NCI-H2227 treated with DMSO at 0.1 percent for 48 hours (cell line): ENCODE data around the gene RNF217.
"Not testable (repeated sequence)": the region's sequence is repeated elsewhere in the genome, so short reads cannot be mapped to it uniquely, and the experiment has no call there.

Experiments
- DNase-seq: peaks from one replicate; lab custom pipeline; 2025; lab: John Stamatoyannopoulos, UW

The RNF217 gene

GRCh38 chr6:125019281-125019680 is 57.0 kb downstream of the RNF217 start:
- DNase-seq = no peak

DNA sequence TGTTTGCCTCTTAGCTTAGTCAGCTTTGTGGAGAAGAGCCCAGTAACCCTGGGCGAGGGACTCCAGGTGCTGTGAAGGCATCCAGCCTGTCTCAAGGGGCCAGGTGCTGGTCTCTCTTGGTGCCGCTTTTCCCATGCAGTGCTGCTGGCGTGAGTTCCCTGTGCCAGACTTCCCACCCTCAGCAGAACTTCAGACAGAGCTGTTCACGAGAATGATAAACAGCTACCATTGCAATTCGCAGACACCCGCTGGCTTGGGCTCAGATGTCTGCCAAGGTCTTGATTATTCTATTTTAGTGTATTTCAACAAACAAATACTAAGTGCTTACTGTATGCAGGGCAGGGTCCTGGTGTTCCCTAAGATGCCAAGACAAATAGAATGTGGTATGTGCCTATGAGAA is 57.7 kb downstream of the RNF217 start:
- no peak for DNase-seq

DNA sequence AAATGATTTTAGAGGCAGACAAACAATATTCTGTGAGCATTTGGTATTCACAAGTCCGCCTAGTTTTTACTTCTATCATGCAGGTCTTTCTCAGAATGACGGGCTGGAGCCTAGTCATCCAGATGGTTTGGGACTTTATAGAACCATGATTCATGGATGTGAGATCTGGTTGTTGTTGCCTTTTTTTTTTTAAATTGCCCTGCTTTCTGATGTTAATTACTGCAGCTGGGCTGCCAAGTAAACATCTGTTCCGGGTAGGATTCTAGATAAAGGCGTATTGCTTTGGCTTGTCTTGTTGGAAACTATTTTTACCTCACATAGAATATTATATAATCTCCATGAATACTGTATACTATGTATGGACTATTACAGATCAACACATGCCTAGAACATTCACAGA is 58.1 kb downstream of the RNF217 start:
- no peak for DNase-seq

- no peak for DNase-seq
Observed at GRCh38 chr6:125022391-125022989, 60.3 kb downstream of the RNF217 start.

DNA sequence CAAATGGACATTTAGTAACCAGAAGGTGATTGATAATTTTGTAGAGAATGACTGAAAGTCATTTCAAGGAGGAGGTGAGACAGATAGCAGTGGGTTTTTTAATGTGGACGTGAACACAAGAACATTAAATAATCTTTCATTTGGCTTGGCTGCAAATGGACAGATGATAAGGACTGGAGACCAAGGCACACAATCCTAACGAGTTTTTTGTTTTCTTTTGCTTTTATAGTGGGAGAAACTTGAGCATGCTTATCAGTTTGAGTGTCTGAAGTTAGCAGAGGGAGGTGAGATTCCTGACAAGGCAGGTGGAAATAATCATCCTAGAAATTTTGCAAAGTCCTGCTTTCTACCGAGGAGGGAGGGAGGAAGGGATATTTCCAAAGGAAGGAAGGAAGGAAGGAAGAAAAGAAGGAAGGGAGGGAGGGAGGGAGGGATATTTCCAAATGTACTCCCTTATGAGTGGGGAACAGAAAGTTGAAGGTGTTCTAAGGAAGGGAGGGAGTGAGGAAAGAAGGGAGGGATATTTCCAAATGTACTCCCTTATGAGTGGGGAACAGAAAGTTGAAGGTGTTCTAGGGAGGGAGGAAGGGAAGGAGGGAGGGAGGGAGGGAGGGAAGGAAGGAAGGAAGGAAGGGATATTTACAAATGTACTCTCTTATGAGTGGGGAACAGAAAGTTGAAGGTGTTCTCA is 63.1 kb downstream of the RNF217 start:
- DNase-seq = no peak

- DNase-seq = no peak
Observed at GRCh38 chr6:125027287-125027686, 65.0 kb downstream of the RNF217 start.

DNA sequence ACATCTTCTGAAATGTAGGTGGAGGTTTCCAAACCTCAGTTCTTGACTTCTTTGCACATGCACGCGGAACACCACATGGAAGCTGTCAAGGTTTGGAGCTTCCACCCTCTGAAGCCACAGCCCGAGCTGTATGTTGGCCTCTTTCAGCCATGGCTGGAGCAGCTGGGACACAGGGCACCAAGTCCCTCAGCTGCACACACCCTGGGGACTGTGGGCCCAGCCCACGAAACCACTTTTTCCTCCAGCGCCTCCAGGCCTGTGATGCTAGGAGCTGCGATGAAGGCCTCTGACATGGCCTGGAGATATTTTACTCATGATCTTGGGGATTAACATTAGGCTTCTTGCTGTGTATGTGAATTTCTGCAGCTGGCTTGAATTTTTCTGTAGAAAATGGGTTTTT is 68.7 kb downstream of the RNF217 start:
- DNase-seq = no peak

GRCh38 chr6:125031385-125031784 is 69.1 kb downstream of the RNF217 start:
- DNase-seq = no peak

DNA sequence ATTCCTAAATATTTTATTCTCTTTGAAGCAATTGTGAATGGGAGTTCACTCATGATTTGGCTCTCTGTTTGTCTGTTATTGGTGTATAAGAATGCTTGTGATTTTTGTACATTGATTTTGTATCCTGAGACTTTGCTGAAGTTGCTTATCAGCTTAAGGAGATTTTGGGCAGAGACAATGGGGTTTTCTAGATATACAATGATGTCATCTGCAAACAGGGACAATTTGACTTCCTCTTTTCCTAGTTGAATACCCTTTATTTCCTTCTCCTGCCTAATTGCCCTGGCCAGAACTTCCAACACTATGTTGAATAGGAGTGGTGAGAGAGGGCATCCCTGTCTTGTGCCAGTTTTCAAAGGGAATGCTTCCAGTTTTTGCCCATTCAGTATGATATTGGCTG is 72.7 kb downstream of the RNF217 start:
- DNase-seq = not testable (repeated sequence)

GRCh38 chr6:125036486-125036885 is 74.2 kb downstream of the RNF217 start:
- not testable (repeated sequence) for DNase-seq

- DNase-seq = no peak
Observed at GRCh38 chr6:125037827-125038226, 75.6 kb downstream of the RNF217 start.

DNA sequence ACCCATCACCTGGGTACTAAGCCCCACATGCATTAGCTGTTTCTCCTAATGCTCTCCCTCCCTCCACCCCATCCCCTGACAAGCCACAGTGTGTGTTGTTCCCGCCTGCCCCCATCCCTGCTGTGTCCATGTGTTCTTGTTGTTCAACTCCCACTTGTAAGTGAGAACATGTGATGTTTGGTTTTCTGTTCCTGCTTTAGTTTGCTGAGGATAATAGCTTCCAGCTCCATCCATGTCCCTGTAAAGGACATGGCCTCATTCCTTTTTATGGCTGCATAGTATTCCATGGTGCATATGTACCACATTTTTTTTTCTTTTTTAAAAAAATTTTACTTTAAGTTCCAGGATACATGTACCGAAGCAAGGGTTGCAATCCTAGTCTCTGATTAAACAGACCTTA is 76.7 kb downstream of the RNF217 start:
- DNase-seq = no peak

GRCh38 chr6:125041740-125042459 is 79.7 kb downstream of the RNF217 start:
- no peak for DNase-seq

- no peak for DNase-seq
Observed at GRCh38 chr6:125044066-125044465, 81.8 kb downstream of the RNF217 start.

- no peak for DNase-seq
Observed at GRCh38 chr6:125044667-125045066, 82.4 kb downstream of the RNF217 start.

GRCh38 chr6:125046107-125046925 is 84.1 kb downstream of the RNF217 start:
- DNase-seq = no peak

GRCh38 chr6:125048274-125048673 is 86.0 kb downstream of the RNF217 start:
- DNase-seq = no peak

GRCh38 chr6:125050663-125051318 is 88.6 kb downstream of the RNF217 start:
- no peak for DNase-seq

DNA sequence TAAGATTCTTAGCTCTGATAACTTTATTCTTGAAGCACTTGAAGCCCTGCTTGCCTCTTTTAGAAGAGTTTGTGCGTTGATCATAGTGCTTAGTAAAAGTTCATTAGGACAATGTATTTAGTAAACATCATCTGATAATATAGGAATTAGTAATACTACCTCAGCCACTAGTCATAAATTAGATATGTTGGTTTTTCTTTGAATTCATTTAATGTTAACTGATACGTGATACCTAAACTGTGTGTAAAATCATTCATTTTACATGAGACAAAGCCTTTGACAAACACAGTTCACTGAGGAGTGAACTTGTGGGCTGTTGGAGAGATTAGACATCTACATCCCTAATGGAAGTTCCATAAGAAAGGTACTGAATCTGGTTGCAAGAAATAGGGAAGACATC is 91.6 kb downstream of the RNF217 start:
- no peak for DNase-seq

GRCh38 chr6:125054331-125054730 is 92.1 kb downstream of the RNF217 start:
- no peak for DNase-seq

DNA sequence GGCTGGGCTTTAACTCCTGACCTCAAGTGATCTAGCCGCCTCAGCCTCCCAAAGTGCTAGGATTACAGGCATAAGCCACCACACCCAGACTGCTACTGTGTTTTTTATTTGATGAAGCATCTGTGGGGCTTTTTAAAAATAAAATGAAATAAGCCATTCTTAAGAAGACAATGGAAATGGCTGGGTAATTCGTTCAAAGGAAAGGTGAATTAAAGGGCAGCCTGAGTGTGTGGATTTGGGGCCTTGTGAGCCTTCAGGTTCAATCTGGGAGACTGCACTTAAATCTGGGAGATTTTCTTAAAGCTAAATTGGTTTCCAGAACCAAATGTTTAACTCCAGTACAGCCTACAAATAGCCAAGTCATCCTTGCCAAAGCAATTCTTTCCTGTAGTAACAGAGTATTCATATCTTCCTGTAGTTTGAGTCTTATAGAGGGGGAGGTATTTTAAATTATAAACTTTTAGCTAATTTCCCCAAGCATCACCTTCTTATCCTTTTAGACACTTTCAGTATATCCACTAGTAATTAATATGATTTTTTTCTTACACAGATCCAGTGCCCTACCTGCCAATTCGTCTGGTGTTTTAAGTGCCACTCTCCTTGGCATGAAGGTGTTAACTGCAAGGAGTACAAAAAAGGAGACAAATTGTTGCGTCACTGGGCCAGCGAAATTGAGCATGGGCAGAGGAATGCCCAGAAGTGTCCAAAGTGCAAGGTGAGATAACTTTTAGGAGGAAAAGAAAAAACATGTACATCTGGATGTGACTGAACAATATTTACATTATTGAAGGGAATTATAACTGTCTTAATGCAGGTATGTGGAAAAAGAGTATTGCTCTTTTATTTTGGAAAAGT is 95.4 kb downstream of the RNF217 start:
- DNase-seq = no peak
